HL-60 (cell line): Measurements from ENCODE around the gene KRTAP5-5.
"Not testable (repeated sequence)": the region's sequence is repeated elsewhere in the genome, so short reads cannot be mapped to it uniquely, and the experiment has no call there.

Experiments used
- DNase-seq, 2 experiments: peaks; one replicate each; pipeline ENCODE4 v3.0.0-alpha.2; 2010 to 2020; ENCODE audit warnings: low read depth in 1 of 2, low spot score in 1 of 2
- H3K27ac ChIP-seq: fragments of 250-450 bp; sonication (Bioruptor Pico); replicated peaks from 2 replicates; pipeline ENCODE4 v1.5.1; 2020; ENCODE audit warnings: mild to moderate bottlenecking, moderate library complexity
- H3K27me3 ChIP-seq: fragments of 250-450 bp; sonication (Bioruptor Pico); 2 replicates; pipeline ENCODE4 v1.5.1; 2021; ENCODE audit warnings: mild to moderate bottlenecking, moderate library complexity; ENCODE audit not compliant: insufficient read depth, poor library complexity, severe bottlenecking
- H3K4me3 ChIP-seq: replicated peaks from 2 replicates; pipeline ENCODE4 v1.5.1; 2011; ENCODE audit warnings: mild to moderate bottlenecking, control low read depth, low read length; ENCODE audit not compliant: insufficient read depth
- CTCF ChIP-seq: IDR thresholded peaks from one replicate; pipeline ENCODE4 v1.5.1; 2011; ENCODE audit warnings: low read length, control low read depth, inconsistent platforms; ENCODE audit not compliant: insufficient read depth
- GABPA ChIP-seq: IDR thresholded peaks from 2 replicates; pipeline ENCODE4 v1.6.1; 2012; ENCODE audit warnings: low read depth
- POLR2AphosphoS5 ChIP-seq: IDR thresholded peaks from 2 replicates; pipeline ENCODE4 v1.6.1; 2012; ENCODE audit warnings: low read depth
- REST ChIP-seq: IDR thresholded peaks from 2 replicates; pipeline ENCODE4 v1.6.1; 2012; ENCODE audit warnings: low read depth; ENCODE audit not compliant: insufficient replicate concordance
- SPI1 ChIP-seq: IDR thresholded peaks from 2 replicates; pipeline ENCODE4 v1.6.1; 2012; ENCODE audit warnings: low read depth, mild to moderate bottlenecking, borderline replicate concordance

Gene KRTAP5-5

GRCh38 chr11:1656670-1657069 lies 27.1 kb downstream of the KRTAP5-5 start:
- no peak for DNase-seq
- Histone ChIP-seq H3K27ac (no peak overlapping the region), H3K27me3 (peaks cover 41% of the 10 kb centered on the region), H3K4me3 (no peak overlapping the region)
- no peak for TF ChIP-seq GABPA
- TF ChIP-seq REST, result no peak
- no peak for TF ChIP-seq POLR2AphosphoS5
- no peak for TF ChIP-seq SPI1
- TF ChIP-seq CTCF, result no peak

- H3K27me3 ChIP-seq, result peaks cover 24% of the 10 kb centered on the region
- no peak overlapping the region for H3K4me3 ChIP-seq
- TF ChIP-seq GABPA (no peak), POLR2AphosphoS5 (no peak), REST (no peak), CTCF (no peak), SPI1 (no peak)
These were observed 29.9 kb downstream of the KRTAP5-5 start for GRCh38 chr11:1659506-1659905.

GRCh38 chr11:1660111-1660867 lies 30.7 kb downstream of the KRTAP5-5 start:
- DNase-seq, result no peak
- Histone ChIP-seq H3K27me3 (peaks cover 18% of the 10 kb centered on the region), H3K27ac (no peak overlapping the region), H3K4me3 (no peak overlapping the region)
- TF ChIP-seq REST (no peak), GABPA (no peak), CTCF (no peak), SPI1 (no peak), POLR2AphosphoS5 (no peak)

More at GRCh38 chr11:1659506-1659905, 29.9 kb downstream of the KRTAP5-5 start:
- no peak for DNase-seq
- H3K27ac ChIP-seq, result no peak overlapping the region

- DNase-seq, H3K27ac ChIP-seq, H3K4me3 ChIP-seq: not testable (repeated sequence)
- H3K27me3 ChIP-seq, result peaks cover 14% of the 10 kb centered on the region
These were observed 32.1 kb downstream of the KRTAP5-5 start for GRCh38 chr11:1661454-1662269.

- H3K27ac ChIP-seq, H3K4me3 ChIP-seq, DNase-seq: not testable (repeated sequence)
- H3K27me3 ChIP-seq, result peaks cover 20% of the 10 kb centered on the region
These were observed 33.2 kb downstream of the KRTAP5-5 start for GRCh38 chr11:1662699-1663283.
